ES-I3 (cell line): ENCODE measurements around the gene INTS3.
A peak's percentile ranks its signal among the peaks of the same experiment; 100 is the strongest.
"Not testable (repeated sequence)": the region's sequence is repeated elsewhere in the genome, so short reads cannot be mapped to it uniquely, and the experiment has no call there.

ENCODE experiments used
- H3K36me3 ChIP-seq: 2 replicates; pipeline ENCODE4 v1.6.1; 2013; ENCODE audit warnings: mild to moderate bottlenecking, low read length, control low read depth, moderate library complexity; ENCODE audit not compliant: insufficient read depth
- H3K4me1 ChIP-seq: 2 replicates; pipeline ENCODE4 v1.6.1; 2013; ENCODE audit warnings: mild to moderate bottlenecking, control low read depth, low read length; ENCODE audit not compliant: insufficient read depth
- H3K9ac ChIP-seq: 2 replicates; pipeline ENCODE4 v1.6.1; 2013; ENCODE audit warnings: low read depth, mild to moderate bottlenecking, low read length, moderate library complexity
- H3K9me3 ChIP-seq: 2 replicates; pipeline ENCODE4 v1.6.1; 2013; ENCODE audit warnings: mild to moderate bottlenecking, low read length, moderate library complexity; ENCODE audit not compliant: control insufficient read depth, insufficient read depth

The INTS3 gene

GRCh38 chr1:153760440-153760839 lies 32.6 kb downstream of the INTS3 start:
- Histone ChIP-seq H3K36me3 (peaks cover 18% of the 10 kb centered on the region), H3K4me1 (no peaks in the 10 kb centered on the region), H3K9me3 (no peaks in the 10 kb centered on the region), H3K9ac (no peak overlapping the region)

- Histone ChIP-seq H3K36me3 (peaks cover 23% of the 10 kb centered on the region), H3K9me3 (no peaks in the 10 kb centered on the region), H3K9ac (no peak overlapping the region), H3K4me1 (no peaks in the 10 kb centered on the region)
Measured at GRCh38 chr1:153763365-153764225, 35.7 kb downstream of the INTS3 start.

GRCh38 chr1:153764310-153764709 lies 36.5 kb downstream of the INTS3 start:
- Histone ChIP-seq H3K36me3 (peaks cover 25% of the 10 kb centered on the region), H3K9me3 (no peaks in the 10 kb centered on the region), H3K9ac (no peak overlapping the region), H3K4me1 (no peaks in the 10 kb centered on the region)

GRCh38 chr1:153766663-153767062 lies 38.8 kb downstream of the INTS3 start:
- H3K36me3 ChIP-seq: peaks cover 22% of the 10 kb centered on the region
- not testable (repeated sequence) for H3K9me3 ChIP-seq, H3K9ac ChIP-seq

GRCh38 chr1:153767519-153767918 lies 39.7 kb downstream of the INTS3 start:
- H3K4me1 ChIP-seq: 0 out of 2 replicates have a peak, but pooled peaks cover 6% of the 10 kb centered on the region
- H3K9ac ChIP-seq: no peak overlapping the region
- peaks cover 22% of the 10 kb centered on the region for H3K36me3 ChIP-seq
- H3K9me3 ChIP-seq: no peaks in the 10 kb centered on the region

More at GRCh38 chr1:153766663-153767062, 38.8 kb downstream of the INTS3 start:
- H3K4me1 ChIP-seq: not testable (repeated sequence)

GRCh38 chr1:153768316-153769181 lies 40.7 kb downstream of the INTS3 start:
- Histone ChIP-seq H3K9me3 (no peaks in the 10 kb centered on the region), H3K4me1 (0 out of 2 replicates have a peak, but pooled peaks cover 6% of the 10 kb centered on the region), H3K36me3 (peaks cover 22% of the 10 kb centered on the region), H3K9ac (no peak overlapping the region)

GRCh38 chr1:153769221-153769620 lies 41.4 kb downstream of the INTS3 start:
- H3K36me3 ChIP-seq: peaks cover 20% of the 10 kb centered on the region
- H3K9ac ChIP-seq: no peak overlapping the region
- no peaks in the 10 kb centered on the region for H3K9me3 ChIP-seq
- peaks cover 7% of the 10 kb centered on the region; the same call in 1 of the 2 replicates for H3K4me1 ChIP-seq

- Histone ChIP-seq H3K9ac (no peak overlapping the region), H3K36me3 (peaks cover 13% of the 10 kb centered on the region), H3K9me3 (no peaks in the 10 kb centered on the region), H3K4me1 (peaks cover 12% of the 10 kb centered on the region)
Measured at GRCh38 chr1:153770797-153771196, 42.9 kb downstream of the INTS3 start.

- Histone ChIP-seq H3K4me1 (peaks cover 12% of the 10 kb centered on the region), H3K36me3 (peaks cover 13% of the 10 kb centered on the region), H3K9ac (no peak overlapping the region), H3K9me3 (no peaks in the 10 kb centered on the region)
Measured at GRCh38 chr1:153771261-153771660, 43.4 kb downstream of the INTS3 start.

- peaks cover 12% of the 10 kb centered on the region for H3K4me1 ChIP-seq
- peaks cover 13% of the 10 kb centered on the region for H3K36me3 ChIP-seq
- H3K9me3 ChIP-seq: no peaks in the 10 kb centered on the region
- H3K9ac ChIP-seq: no peak overlapping the region
Measured at GRCh38 chr1:153771841-153772593, 44.2 kb downstream of the INTS3 start.

GRCh38 chr1:153773096-153773921 lies 45.5 kb downstream of the INTS3 start:
- H3K36me3 ChIP-seq: peaks cover 3% of the 10 kb centered on the region

GRCh38 chr1:153774026-153774595 lies 46.3 kb downstream of the INTS3 start:
- Histone ChIP-seq H3K9me3 (no peaks in the 10 kb centered on the region), H3K36me3 (no peaks in the 10 kb centered on the region; the same call in none of the 2 replicates), H3K9ac (no peak overlapping the region), H3K4me1 (peaks cover 12% of the 10 kb centered on the region)

More at GRCh38 chr1:153773096-153773921, 45.5 kb downstream of the INTS3 start:
- H3K4me1 ChIP-seq: peaks cover 12% of the 10 kb centered on the region
- H3K9me3 ChIP-seq: no peaks in the 10 kb centered on the region
- no peak overlapping the region for H3K9ac ChIP-seq

GRCh38 chr1:153774780-153775457 lies 47.1 kb downstream of the INTS3 start, which contains the start of gene SLC27A3:
TSS of gene SLC27A3 (plus strand) at chr1:153775407. CDS start at chr1:153775498, 91 bp downstream.
- peaks cover 12% of the 10 kb centered on the region for H3K4me1 ChIP-seq
- H3K9me3 ChIP-seq: no peaks in the 10 kb centered on the region
- no peaks in the 10 kb centered on the region; the same call in 1 of the 2 replicates for H3K36me3 ChIP-seq
- peak within 1 kb of the TSS; percentile 96 for H3K9ac ChIP-seq
